GM23338 (cell line): ENCODE results near the gene C2orf78. TPM values are rescaled to one million over a fixed set of nuclear protein-coding genes. Genes with fewer than 3 reads are reported as not detected.

Source experiments
- ATAC-seq: fragments of 200-7000 bp; cut with Tn5 transposase; 3 replicates; pipeline ENCODE4 v1.9.1; 2020
- DNase-seq: peaks from one replicate; pipeline ENCODE4 v3.0.0-alpha.2; 2015; ENCODE audit warnings: low spot score
- H2AFZ ChIP-seq: fragments of 200-600 bp; sonication (generic); 2 replicates; pipeline ENCODE4 v1.8.0; 2016; ENCODE audit warnings: antibody characterized with exemption, mild to moderate bottlenecking, moderate library complexity
- H3F3A ChIP-seq: fragments of 200-600 bp; sonication (generic); replicated peaks from 2 replicates; pipeline ENCODE4 v1.8.0; 2017; ENCODE audit warnings: antibody characterized with exemption, mixed run types, low read depth
- H3K27ac ChIP-seq: fragments of 200-600 bp; sonication (generic); 2 replicates; pipeline ENCODE4 v1.6.1; 2016; ENCODE audit warnings: low read depth
- H3K27me3 ChIP-seq: fragments of 200-600 bp; sonication (generic); 2 replicates; pipeline ENCODE4 v1.8.0; 2016; ENCODE audit warnings: mild to moderate bottlenecking, mixed run types, moderate library complexity; ENCODE audit not compliant: insufficient read depth
- H3K36me3 ChIP-seq: fragments of 200-600 bp; sonication (generic); 2 replicates; pipeline ENCODE4 v1.8.0; 2016; ENCODE audit warnings: mild to moderate bottlenecking; ENCODE audit not compliant: insufficient read depth
- H3K4me1 ChIP-seq: fragments of 200-600 bp; sonication (generic); 2 replicates; pipeline ENCODE4 v1.8.0; 2016; ENCODE audit warnings: mild to moderate bottlenecking, moderate library complexity; ENCODE audit not compliant: insufficient read depth
- H3K4me2 ChIP-seq: fragments of 200-600 bp; sonication (generic); 2 replicates; pipeline ENCODE4 v1.7.1; 2017; ENCODE audit warnings: mixed run types
- H3K4me3 ChIP-seq: fragments of 200-600 bp; sonication (generic); 2 replicates; pipeline ENCODE4 v1.6.1; 2016; ENCODE audit warnings: mixed run types
- H3K79me2 ChIP-seq: fragments of 200-600 bp; sonication (generic); replicated peaks from 2 replicates; pipeline ENCODE4 v1.8.0; 2017; ENCODE audit warnings: mild to moderate bottlenecking; ENCODE audit not compliant: insufficient read depth
- H3K9me2 ChIP-seq: fragments of 200-600 bp; sonication (generic); 2 replicates; pipeline ENCODE4 v1.8.0; 2017; ENCODE audit not compliant: insufficient read depth
- H4K20me1 ChIP-seq: fragments of 200-600 bp; sonication (generic); replicated peaks from 2 replicates; pipeline ENCODE4 v1.8.0; 2017; ENCODE audit warnings: mild to moderate bottlenecking; ENCODE audit not compliant: insufficient read depth
- H3K27ac Mint-ChIP-seq: 2 replicates; pipeline ENCODE4 v1.8.0; 2020; ENCODE audit warnings: inconsistent platforms, mild to moderate bottlenecking, moderate library complexity, mixed read lengths
- H3K27me3 Mint-ChIP-seq: 3 replicates; pipeline ENCODE4 v1.8.0; 2022; ENCODE audit warnings: low read depth, mild to moderate bottlenecking, moderate library complexity, mixed read lengths, inconsistent platforms; ENCODE audit not compliant: insufficient read depth, poor library complexity
- H3K36me3 Mint-ChIP-seq: 3 replicates; pipeline ENCODE4 v1.8.0; 2021; ENCODE audit warnings: low read depth, mild to moderate bottlenecking, inconsistent platforms, moderate library complexity, mixed read lengths
- H3K4me1 Mint-ChIP-seq: 3 replicates; pipeline ENCODE4 v1.8.0; 2020; ENCODE audit warnings: mild to moderate bottlenecking, inconsistent platforms, mixed read lengths
- H3K4me3 Mint-ChIP-seq: 3 replicates; pipeline ENCODE4 v1.8.0; 2021; ENCODE audit warnings: moderate library complexity, mild to moderate bottlenecking, inconsistent platforms, mixed read lengths
- H3K9me3 Mint-ChIP-seq: 3 replicates; pipeline ENCODE4 v1.8.0; 2020; ENCODE audit warnings: moderate library complexity, mild to moderate bottlenecking, inconsistent platforms, mixed read lengths
- CREB1 ChIP-seq: fragments of 250-450 bp; sonication (Bioruptor Pico); IDR thresholded peaks from 2 replicates; pipeline ENCODE4 v1.5.0; 2020; ENCODE audit warnings: low read depth, mild to moderate bottlenecking, moderate library complexity
- CTCF ChIP-seq, 2 experiments: fragments of 200-600 bp in 1 of 2; sonication (generic) in 1 of 2; conservative IDR thresholded peaks; 2 replicates each; pipeline versions ENCODE4 v1.5.1 to v1.6.1; 2016 to 2017; ENCODE audit warnings: antibody characterized with exemption in 2 of 2, low read depth in 2 of 2, mild to moderate bottlenecking in 2 of 2, moderate library complexity in 1 of 2
- ETS1 ChIP-seq: IDR thresholded peaks from 2 replicates; pipeline ENCODE4 v1.6.1; 2016; ENCODE audit warnings: antibody characterized with exemption
- EZH2 ChIP-seq: fragments of 200-600 bp; sonication (generic); IDR thresholded peaks from one replicate; pipeline ENCODE4 v1.8.0; 2017; ENCODE audit warnings: antibody characterized with exemption, mild to moderate bottlenecking, low read depth; ENCODE audit not compliant: unreplicated experiment
- EZH2phosphoT487 ChIP-seq: fragments of 200-600 bp; sonication (generic); IDR thresholded peaks from one replicate; pipeline ENCODE4 v1.8.1; 2018; ENCODE audit warnings: antibody characterized with exemption; ENCODE audit not compliant: unreplicated experiment
- JUNB ChIP-seq: IDR thresholded peaks from one replicate; pipeline ENCODE4 v1.6.1; 2016; ENCODE audit warnings: antibody characterized with exemption; ENCODE audit not compliant: unreplicated experiment
- NANOG ChIP-seq: IDR thresholded peaks from 2 replicates; pipeline ENCODE4 v1.6.1; 2016; ENCODE audit warnings: antibody characterized with exemption, borderline replicate concordance
- POLR2AphosphoS5 ChIP-seq: IDR thresholded peaks from 2 replicates; pipeline ENCODE4 v1.6.1; 2016; ENCODE audit warnings: antibody characterized with exemption, low read depth
- STAT1 ChIP-seq: IDR thresholded peaks from one replicate; pipeline ENCODE4 v1.6.1; 2016; ENCODE audit warnings: antibody characterized with exemption; ENCODE audit not compliant: unreplicated experiment
- ZNF114 ChIP-seq: fragments of 250-450 bp; sonication (Bioruptor Pico); IDR thresholded peaks from 2 replicates; pipeline ENCODE4 v1.5.0; 2020; ENCODE audit warnings: mild to moderate bottlenecking, moderate library complexity
- ZNF331 ChIP-seq: fragments of 250-450 bp; sonication (Bioruptor Pico); IDR thresholded peaks from 2 replicates; pipeline ENCODE4 v1.5.0; 2020; ENCODE audit warnings: low read depth, mild to moderate bottlenecking, moderate library complexity
- ZNF462 ChIP-seq: fragments of 250-450 bp; sonication (Bioruptor Pico); IDR thresholded peaks from 2 replicates; pipeline ENCODE4 v1.5.0; 2020; ENCODE audit warnings: mild to moderate bottlenecking, moderate library complexity
- polyA plus RNA-seq: library from polyadenylated mRNA; unstranded; fragments of >200 nt; fragmentation: Nextera tagmentation; extraction: Ambion mirVana; gene quantifications from 2 replicates; pipeline ENCODE4 v1.2.1, GENCODE V29; 2016
- total RNA-seq: library from RNA; depleted of rRNA; stranded (reverse); fragments of >200 nt; shearing (Covaris generic); gene quantifications from 2 replicates; pipeline ENCODE4 v1.2.3, GENCODE V29; 2014

The C2orf78 gene
- total and polyA plus RNA-seq, 2 experiments from 2014 or later, result 0.14 to 0.18 TPM

GRCh38 chr2:73772819-73773218, 11.2 kb upstream of the C2orf78 start:
- Histone ChIP-seq H3K4me1 (no peaks in the 10 kb centered on the region), H3K27me3 (no peaks in the 10 kb centered on the region), H3K79me2 (no peaks in the 10 kb centered on the region), H3K4me2 (no peak overlapping the region), H3K4me3 (no peak overlapping the region), H2AFZ (no peak overlapping the region), H4K20me1 (peaks cover 2% of the 10 kb centered on the region), H3K27ac (no peak overlapping the region), H3F3A (no peaks in the 10 kb centered on the region), H3K9me2 (no peaks in the 10 kb centered on the region), H3K36me3 (peaks cover 39% of the 10 kb centered on the region)
- TF ChIP-seq CREB1 (no peak), STAT1 (no peak), ZNF114 (CRISPR knock-in tag) (no peak), ETS1 (no peak), POLR2AphosphoS5 (no peak), CTCF (conservative IDR thresholded peaks at IDR 0.05; ENCODE audit: low read depth in 2 of 2) (no peak), ZNF462 (no peak), EZH2 (no peak), NANOG (no peak), EZH2phosphoT487 (no peak), ZNF331 (CRISPR knock-in tag) (no peak), JUNB (no peak)
- peaks cover 65% of the 10 kb centered on the region for H3K36me3 Mint-ChIP-seq
- no peaks in the 10 kb centered on the region for H3K4me1 Mint-ChIP-seq
- no peak overlapping the region for H3K27ac Mint-ChIP-seq
- no peak overlapping the region for H3K4me3 Mint-ChIP-seq
- ATAC-seq (no peak), DNase-seq (no peak)
- H3K27me3 Mint-ChIP-seq, result no peaks in the 10 kb centered on the region
- H3K9me3 Mint-ChIP-seq, result no peaks in the 10 kb centered on the region
